ENCODE results near the gene ZNF436. TPM values are rescaled to one million over a fixed set of nuclear protein-coding genes. Genes with fewer than 3 reads are reported as not detected.
A peak's percentile ranks its signal among the peaks of the same experiment; 100 is the strongest.

The ZNF436 gene
- total RNA-seq, 1 experiment from 2014 or later, result 0.52 TPM

DNA sequence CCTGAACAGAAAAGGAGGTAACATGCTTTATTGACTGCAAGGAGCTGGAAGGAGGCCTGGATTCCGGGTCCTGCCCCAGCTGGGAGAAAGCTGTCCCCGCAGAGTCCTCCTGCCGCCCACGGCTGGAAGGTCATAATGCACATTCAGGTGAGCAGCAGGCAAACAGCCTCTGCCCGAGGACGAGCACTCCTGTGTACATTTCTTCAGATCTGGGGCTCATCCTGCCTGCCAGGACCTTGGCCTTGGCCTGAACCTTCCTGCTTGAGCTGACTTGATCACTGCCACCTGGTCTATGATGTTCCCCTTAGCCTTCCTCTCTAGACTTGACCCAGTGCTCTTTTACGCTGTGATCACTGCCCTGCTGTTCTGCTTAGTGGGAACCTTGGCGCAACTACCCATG is 17.9 kb upstream of the ZNF436 start:
- Mint-ChIP-seq H3K4me3 (no peak overlapping the region), H3K27me3 (ENCODE audit: low read depth) (no peaks in the 10 kb centered on the region), H3K9me3 (no peaks in the 10 kb centered on the region), H3K36me3 (ENCODE audit: insufficient read depth in 1 of 3, low read depth in 3 of 3) (no peaks in the 10 kb centered on the region), H3K4me1 (no peaks in the 10 kb centered on the region), H3K27ac (no peak overlapping the region)
- no peak overlapping the region for H2AK5ac ChIP-seq (ENCODE audit: insufficient read length, low read length)
- H3T11ph ChIP-seq (ENCODE audit: low read length), result no peak overlapping the region
- H2BK120ac ChIP-seq (ENCODE audit: low read depth, low read length, poor library complexity, severe bottlenecking), result no peak overlapping the region
- no peak overlapping the region for H3K27ac ChIP-seq (ENCODE audit: insufficient read length, low read depth, low read length)
- no peak overlapping the region for H3K18ac ChIP-seq (ENCODE audit: insufficient read length, low read depth, low read length)
- TF ChIP-seq, protein P1, sequence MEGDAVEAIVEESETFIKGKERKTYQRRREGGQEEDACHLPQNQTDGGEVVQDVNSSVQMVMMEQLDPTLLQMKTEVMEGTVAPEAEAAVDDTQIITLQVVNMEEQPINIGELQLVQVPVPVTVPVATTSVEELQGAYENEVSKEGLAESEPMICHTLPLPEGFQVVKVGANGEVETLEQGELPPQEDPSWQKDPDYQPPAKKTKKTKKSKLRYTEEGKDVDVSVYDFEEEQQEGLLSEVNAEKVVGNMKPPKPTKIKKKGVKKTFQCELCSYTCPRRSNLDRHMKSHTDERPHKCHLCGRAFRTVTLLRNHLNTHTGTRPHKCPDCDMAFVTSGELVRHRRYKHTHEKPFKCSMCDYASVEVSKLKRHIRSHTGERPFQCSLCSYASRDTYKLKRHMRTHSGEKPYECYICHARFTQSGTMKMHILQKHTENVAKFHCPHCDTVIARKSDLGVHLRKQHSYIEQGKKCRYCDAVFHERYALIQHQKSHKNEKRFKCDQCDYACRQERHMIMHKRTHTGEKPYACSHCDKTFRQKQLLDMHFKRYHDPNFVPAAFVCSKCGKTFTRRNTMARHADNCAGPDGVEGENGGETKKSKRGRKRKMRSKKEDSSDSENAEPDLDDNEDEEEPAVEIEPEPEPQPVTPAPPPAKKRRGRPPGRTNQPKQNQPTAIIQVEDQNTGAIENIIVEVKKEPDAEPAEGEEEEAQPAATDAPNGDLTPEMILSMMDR (conservative IDR thresholded peaks at IDR 0.05), result no peak
- H2BK12ac ChIP-seq (ENCODE audit: insufficient read length, low read depth, low read length), result no peak overlapping the region
- H3K4me1 ChIP-seq (ENCODE audit: insufficient read depth, low read length), result no peaks in the 10 kb centered on the region
- no peaks in the 10 kb centered on the region for H3K23me2 ChIP-seq (ENCODE audit: insufficient read length, low read depth, low read length, poor library complexity, severe bottlenecking)
- no peak overlapping the region for H4K91ac ChIP-seq (ENCODE audit: insufficient read length, low read depth, low read length)
- no peak overlapping the region for H4K8ac ChIP-seq (replicated peaks; ENCODE audit: insufficient read length, low read depth, low read length)
- no peak overlapping the region for H3K4me2 ChIP-seq (ENCODE audit: insufficient read depth, insufficient read length, low read length)
- no peak overlapping the region for H3K9ac ChIP-seq (ENCODE audit: extremely low read depth, insufficient read length, low read length)
- H3K79me2 ChIP-seq (ENCODE audit: insufficient read depth, low read length), result no peaks in the 10 kb centered on the region
- no peaks in the 10 kb centered on the region for H3K79me1 ChIP-seq (ENCODE audit: insufficient read depth, low read depth, low read length, poor library complexity, severe bottlenecking)
- no peak for DNase-seq
- no peak overlapping the region; the same call in 1 of the 2 replicates for H3K14ac ChIP-seq (ENCODE audit: insufficient read depth, low read length)
- H2AFZ ChIP-seq (ENCODE audit: low read length), result no peak overlapping the region
- no peaks in the 10 kb centered on the region for H4K20me1 ChIP-seq (ENCODE audit: control insufficient read depth, insufficient read depth, insufficient read length)
- H2BK20ac ChIP-seq (ENCODE audit: low read depth, low read length, poor library complexity, severe bottlenecking), result no peak overlapping the region
- H2BK15ac ChIP-seq (ENCODE audit: low read depth, low read length), result no peak overlapping the region
- H2BK5ac ChIP-seq (ENCODE audit: insufficient read length, low read length), result no peak overlapping the region
- peaks cover 34% of the 10 kb centered on the region for H3K27me3 ChIP-seq (ENCODE audit: insufficient read depth, low read length)
- H4K5ac ChIP-seq (ENCODE audit: insufficient read length, low read depth, low read length), result peak overlapping the region; percentile 17
- peaks cover 3% of the 10 kb centered on the region for H3K9me3 ChIP-seq (ENCODE audit: control insufficient read depth, low read depth, low read length)
- no peak overlapping the region for H3K56ac ChIP-seq (ENCODE audit: insufficient read length, low read depth, low read length)
- WGBS (ENCODE audit: extremely low coverage, insufficient read length, low lambda C conversion rate), result no CpG with 5 or more reads among the region's 8 CpGs
- no peak overlapping the region for H3K23ac ChIP-seq (ENCODE audit: insufficient read length, low read depth, low read length)
- no peak overlapping the region for H3K4ac ChIP-seq (ENCODE audit: low read depth, low read length)

Measured in H9 (cell line).